K562 (cell line): ENCODE measurements around the gene COPS8. TPM values are rescaled to one million over a fixed set of nuclear protein-coding genes. Genes with fewer than 3 reads are reported as not detected.

ENCODE experiments used
- ATAC-seq: fragments of 200-7000 bp; cut with Tn5 transposase; 3 replicates; pipeline ENCODE4 v1.9.1; 2020; ENCODE audit warnings: moderate library complexity
- BruUV-seq: library from RNA; stranded (reverse); fragments of 400-500 nt; replicated peaks from 2 replicates; lab custom pipeline; 2021; lab: Mats Ljungman, UMichigan
- CTCF ChIA-PET: fragments of 300-600 bp; formaldehyde crosslinking; extraction: SDS; loops from one replicate; lab custom pipeline; 2021; ENCODE audit warnings: low intra/inter-chr PET ratio; lab: Yijun Ruan, JAX
- POLR2A ChIA-PET: fragments of 300-600, 350-650 bp; sonication (Branson Sonifier 250); formaldehyde crosslinking; extraction: SDS; loops from one replicate; lab custom pipeline; 2021; ENCODE audit warnings: antibody characterized with exemption, inconsistent platforms; lab: Yijun Ruan, JAX
- DNase-seq, 4 experiments: peaks; one replicate each; pipeline versions ENCODE4 v3.0.0 to v3.0.0-alpha.2; 2011 to 2018; ENCODE audit warnings: low spot score in 3 of 4, mixed read lengths in 3 of 4; ENCODE audit errors: extremely low read depth in 1 of 4
- FAIRE-seq: peaks from 2 replicates; lab custom pipeline; 2011; peaks lifted over from hg19 to GRCh38; lab: Jason Lieb, UNC
- H2AFZ ChIP-seq: 2 replicates; pipeline ENCODE4 v1.6.0; 2011; ENCODE audit warnings: low read depth, low read length, control low read depth, inconsistent platforms
- H3K27ac ChIP-seq: fragments of 200-600 bp; 3 replicates; pipeline ENCODE4 v1.8.0; 2011; ENCODE audit warnings: low read depth, mild to moderate bottlenecking, control low read depth, inconsistent platforms, low read length, moderate library complexity, mixed read lengths; ENCODE audit errors: extremely low read depth
- H3K27me3 ChIP-seq, 2 experiments: fragments of 300-600 bp in 1 of 2; 2 replicates in 1 of 2; 3 replicates in 1 of 2; pipeline versions ENCODE4 v1.6.0 to v1.8.0; 2011; ENCODE audit warnings: inconsistent platforms in 2 of 2, low read length in 2 of 2, mild to moderate bottlenecking in 1 of 2, mixed read lengths in 1 of 2, moderate library complexity in 1 of 2; ENCODE audit not compliant: control insufficient read depth in 2 of 2, insufficient read depth in 2 of 2
- H3K36me3 ChIP-seq: fragments of 300-600 bp; 3 replicates; pipeline ENCODE4 v1.8.0; 2011; ENCODE audit warnings: mild to moderate bottlenecking, low read length, inconsistent platforms; ENCODE audit not compliant: control insufficient read depth, insufficient read depth
- H3K4me1 ChIP-seq, 2 experiments: fragments of 200-600 bp in 1 of 2; replicated peaks in 1 of 2; 2 replicates in 1 of 2; 3 replicates in 1 of 2; pipeline versions ENCODE4 v1.5.1 to v1.8.0; 2011; ENCODE audit warnings: inconsistent platforms in 2 of 2, low read length in 2 of 2, mild to moderate bottlenecking in 1 of 2, mixed read lengths in 1 of 2, moderate library complexity in 1 of 2; ENCODE audit not compliant: control insufficient read depth in 2 of 2, insufficient read depth in 2 of 2
- H3K4me2 ChIP-seq: 2 replicates; pipeline ENCODE4 v1.6.1; 2011; ENCODE audit warnings: low read length, control low read depth, inconsistent platforms, mixed read lengths; ENCODE audit not compliant: insufficient read depth
- H3K4me3 ChIP-seq: fragments of 200-600 bp; sonication (generic), shearing (Covaris generic); 2 replicates; pipeline ENCODE4 v1.5.1; 2016; ENCODE audit warnings: control low read depth, inconsistent platforms
- H3K79me2 ChIP-seq: fragments of 200-600 bp; 3 replicates; pipeline ENCODE4 v1.8.0; 2011; ENCODE audit warnings: low read length, inconsistent platforms; ENCODE audit not compliant: control insufficient read depth, insufficient read depth
- H3K9ac ChIP-seq, 2 experiments: 2 replicates each; pipeline versions ENCODE4 v1.6.0 to v1.6.1; 2011; ENCODE audit warnings: low read depth in 2 of 2, low read length in 2 of 2, control low read depth in 1 of 2, inconsistent platforms in 1 of 2, mild to moderate bottlenecking in 1 of 2, mixed read lengths in 1 of 2; ENCODE audit not compliant: insufficient read depth in 1 of 2
- H3K9me1 ChIP-seq: one replicate; pipeline ENCODE4 v1.6.0; 2011; ENCODE audit warnings: inconsistent platforms, mild to moderate bottlenecking, low read length, moderate library complexity; ENCODE audit not compliant: control insufficient read depth, insufficient read depth
- H3K9me3 ChIP-seq: replicated peaks from 2 replicates; pipeline ENCODE4 v1.5.1; 2011; ENCODE audit warnings: low read depth, low read length, inconsistent platforms; ENCODE audit not compliant: control insufficient read depth, insufficient read depth
- H4K20me1 ChIP-seq: replicated peaks from 2 replicates; pipeline ENCODE4 v1.6.1; 2011; ENCODE audit warnings: low read length, inconsistent platforms, mixed read lengths; ENCODE audit not compliant: control insufficient read depth, insufficient read depth
- BCLAF1 ChIP-seq, 2 experiments: fragments of 450-650 bp in 1 of 2; IDR thresholded peaks; 2 replicates each; pipeline ENCODE4 v1.6.1; 2011 to 2017; ENCODE audit warnings: low read depth in 2 of 2, antibody characterized with exemption in 1 of 2, borderline replicate concordance in 1 of 2, low read length in 1 of 2, mild to moderate bottlenecking in 1 of 2, mixed read lengths in 1 of 2; ENCODE audit not compliant: control insufficient read depth in 1 of 2
- C11orf30 ChIP-seq: fragments of 450-650 bp; IDR thresholded peaks from 2 replicates; pipeline ENCODE4 v1.6.1; 2016; ENCODE audit warnings: low read depth, mild to moderate bottlenecking
- E4F1 ChIP-seq: fragments of 250-450 bp; sonication (Bioruptor Pico); IDR thresholded peaks from 2 replicates; pipeline ENCODE4 v1.5.0; 2021; ENCODE audit warnings: mild to moderate bottlenecking, borderline replicate concordance
- RCOR1 ChIP-seq, 2 experiments: IDR thresholded peaks; 2 replicates each; pipeline ENCODE4 v1.6.1; 2012; ENCODE audit warnings: low read depth in 2 of 2, low read length in 2 of 2, borderline replicate concordance in 1 of 2, improper control_type of control experiment in 1 of 2
- SMARCA5 ChIP-seq: fragments of 450-650 bp; IDR thresholded peaks from 2 replicates; pipeline ENCODE4 v1.6.1; 2016
- ZNF316 ChIP-seq: fragments of 450-650 bp; IDR thresholded peaks from 2 replicates; pipeline ENCODE4 v1.6.1; 2016
- ZNF655 ChIP-seq: fragments of 250-450 bp; sonication (Bioruptor Pico); IDR thresholded peaks from 2 replicates; pipeline ENCODE4 v1.5.0; 2021
- WGBS: fragments of 100-300 bp; shearing (Covaris generic); methylation state at CpG from one replicate; pipeline ENCODE4 v1.1.6; 2016; ENCODE audit warnings: low coverage, mixed read lengths; ENCODE audit not compliant: insufficient coverage; ENCODE audit errors: missing lambda C conversion rate; 5-methylcytosine and 5-hydroxymethylcytosine counted together
- in situ Hi-C: fragments of 300-500 bp; cut with MboI; formaldehyde crosslinking; loops from 4 replicates; pipeline ENCODE4 v1.15.0; 2018; ENCODE audit warnings: inconsistent platforms, mixed read lengths
- intact Hi-C: fragments of 100-400 bp; cut with micrococcal nuclease; formaldehyde crosslinking; loops from 2 replicates; pipeline ENCODE4 v1.14.2; 2022
- polyA plus RNA-seq, 8 experiments: library from polyadenylated mRNA; depleted of rRNA in 4 of 8; stranded (reverse) in 5 of 8; unstranded in 3 of 8; fragments of >200 nt; fragmentation: Nextera tagmentation in 2 of 8; fragmentation: Illumina TruSeq in 1 of 8; extraction: Ambion mirVana in 2 of 8; extraction: Trizol in 1 of 8; gene quantifications; 2 replicates each; pipeline versions ENCODE4 v1.2.1 to v1.2.3, GENCODE V29; 2011 to 2014; ENCODE audit warnings: inconsistent platforms in 1 of 8, missing spikeins in 1 of 8
- total RNA-seq, 7 experiments: library from RNA; depleted of rRNA in 6 of 7; stranded (reverse); fragments of >200 nt in 6 of 7; fragmentation: Illumina TruSeq in 2 of 7; extraction: Trizol in 2 of 7; gene quantifications; 2 replicates each; pipeline versions ENCODE4 v1.2.1 to v1.2.3, GENCODE V29; 2011 to 2021; ENCODE audit warnings: low replicate concordance in 1 of 7

Gene COPS8
- total and polyA plus RNA-seq, 9 of the 15 experiments (the other 6 are each of a cell fraction or from before 2014, with no cell fraction given): 28.2 to 97.3 (median 58.9) TPM

GRCh38 chr2:237056287-237056875, 29.3 kb upstream of the COPS8 start (continued):
- TF ChIP-seq ZNF655 (CRISPR knock-in tag) (no peak), SMARCA5 (no peak), E4F1 (CRISPR knock-in tag) (no peak), RCOR1 (IDR thresholded peaks at IDR 0.05; ENCODE audit: borderline replicate concordance in 1 of 2, low read depth in 2 of 2, low read length in 2 of 2) (no peak)

- no peaks in the 10 kb centered on the region for H3K36me3 ChIP-seq
- H3K4me1 ChIP-seq: no peaks in the 10 kb centered on the region
- no peaks in the 10 kb centered on the region for H3K9me3 ChIP-seq
- no peak overlapping the region for H3K27ac ChIP-seq
- no peak overlapping the region for H3K4me2 ChIP-seq
- no peak overlapping the region for H3K4me3 ChIP-seq
- BruUV-seq: no TSS peak
- in situ Hi-C loops: loop anchor here (10.0 to 25.0 kb wide), 2 partner anchors 545 to 712 kb away; a partner anchor contains a TSS
- CTCF ChIA-PET: interaction anchor here (0.6 kb wide), 1 partner anchor 776 kb away, joined by 3 read pairs; no protein-coding TSS in a partner anchor
- no peaks in the 10 kb centered on the region for H3K79me2 ChIP-seq
- peaks cover 2% of the 10 kb centered on the region for H3K9me1 ChIP-seq
- H3K9ac ChIP-seq: no peak overlapping the region
- peaks cover 5% of the 10 kb centered on the region; the same call in 1 of the 2 replicates for H4K20me1 ChIP-seq
- ATAC-seq (no peak), DNase-seq (no peak), FAIRE-seq (no peak)
- WGBS: 0% methylated on average over 5 of the region's 5 CpGs
- H2AFZ ChIP-seq: no peak overlapping the region
- POLR2A ChIA-PET: no interaction called here
- intact Hi-C loops: no loop called here
- TF ChIP-seq BCLAF1 (IDR thresholded peaks at IDR 0.05; ENCODE audit: borderline replicate concordance in 1 of 2, control insufficient read depth in 1 of 2, low read depth in 2 of 2, low read length in 1 of 2) (no peak), ZNF316 (peak; percentile 21; the same call in 1 of the 2 replicates), C11orf30 (0 out of 2 replicates have a peak, but pooled peaks have one; percentile 33)
- TF ChIP-seq, all 486 proteins: peak for 2
- H3K27me3 ChIP-seq: peaks cover 0 to 36% of the 10 kb centered on the region in 2 experiments; a peak in 3 of 5 replicates
Observed at GRCh38 chr2:237057107-237057506, 28.6 kb upstream of the COPS8 start.
